ENCODE results near the gene HLA-F.

DNA sequence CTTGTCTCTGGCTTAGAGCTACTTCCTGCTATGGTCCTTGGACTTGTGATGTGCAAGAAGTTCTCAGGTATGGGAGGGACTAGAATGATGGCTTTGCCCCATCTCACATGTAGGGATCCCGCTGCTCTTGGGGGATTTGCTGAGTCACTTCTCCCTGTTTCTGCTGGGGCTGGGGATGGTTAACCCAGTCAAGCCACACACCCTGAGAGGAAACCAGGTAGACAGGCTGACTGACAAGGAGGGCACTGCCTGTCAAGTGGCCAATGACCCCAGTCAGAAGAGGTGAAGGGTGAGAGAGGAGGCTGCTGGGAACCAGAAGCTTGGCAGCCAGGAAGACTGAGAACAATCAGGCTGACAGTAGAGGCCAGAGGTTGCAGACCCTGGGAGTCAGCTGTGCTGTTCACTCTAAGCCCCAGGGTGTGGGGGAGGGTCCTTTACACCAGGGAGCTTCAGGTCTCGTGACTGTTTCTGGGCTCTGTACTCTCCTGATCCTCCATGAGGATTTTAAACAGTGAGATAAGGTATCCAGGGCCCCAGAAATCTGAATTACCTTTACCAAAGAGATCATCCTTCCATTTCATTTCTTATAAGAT, 34.6 kb downstream of the HLA-F start:
- TF ChIP-seq, protein P1, sequence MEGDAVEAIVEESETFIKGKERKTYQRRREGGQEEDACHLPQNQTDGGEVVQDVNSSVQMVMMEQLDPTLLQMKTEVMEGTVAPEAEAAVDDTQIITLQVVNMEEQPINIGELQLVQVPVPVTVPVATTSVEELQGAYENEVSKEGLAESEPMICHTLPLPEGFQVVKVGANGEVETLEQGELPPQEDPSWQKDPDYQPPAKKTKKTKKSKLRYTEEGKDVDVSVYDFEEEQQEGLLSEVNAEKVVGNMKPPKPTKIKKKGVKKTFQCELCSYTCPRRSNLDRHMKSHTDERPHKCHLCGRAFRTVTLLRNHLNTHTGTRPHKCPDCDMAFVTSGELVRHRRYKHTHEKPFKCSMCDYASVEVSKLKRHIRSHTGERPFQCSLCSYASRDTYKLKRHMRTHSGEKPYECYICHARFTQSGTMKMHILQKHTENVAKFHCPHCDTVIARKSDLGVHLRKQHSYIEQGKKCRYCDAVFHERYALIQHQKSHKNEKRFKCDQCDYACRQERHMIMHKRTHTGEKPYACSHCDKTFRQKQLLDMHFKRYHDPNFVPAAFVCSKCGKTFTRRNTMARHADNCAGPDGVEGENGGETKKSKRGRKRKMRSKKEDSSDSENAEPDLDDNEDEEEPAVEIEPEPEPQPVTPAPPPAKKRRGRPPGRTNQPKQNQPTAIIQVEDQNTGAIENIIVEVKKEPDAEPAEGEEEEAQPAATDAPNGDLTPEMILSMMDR (conservative IDR thresholded peaks at IDR 0.05) = no peak
- TF ChIP-seq ZFX (IDR thresholded peaks at IDR 0.05) = no peak
